HG03196 (cell line): ENCODE results near the gene HSDL1.

Experiments used
- ATAC-seq: cut with Tn5 transposase; IDR thresholded peaks from one replicate; pipeline ENCODE4 v1.9.1; 2021; ENCODE audit not compliant: unreplicated experiment

The HSDL1 gene

DNA sequence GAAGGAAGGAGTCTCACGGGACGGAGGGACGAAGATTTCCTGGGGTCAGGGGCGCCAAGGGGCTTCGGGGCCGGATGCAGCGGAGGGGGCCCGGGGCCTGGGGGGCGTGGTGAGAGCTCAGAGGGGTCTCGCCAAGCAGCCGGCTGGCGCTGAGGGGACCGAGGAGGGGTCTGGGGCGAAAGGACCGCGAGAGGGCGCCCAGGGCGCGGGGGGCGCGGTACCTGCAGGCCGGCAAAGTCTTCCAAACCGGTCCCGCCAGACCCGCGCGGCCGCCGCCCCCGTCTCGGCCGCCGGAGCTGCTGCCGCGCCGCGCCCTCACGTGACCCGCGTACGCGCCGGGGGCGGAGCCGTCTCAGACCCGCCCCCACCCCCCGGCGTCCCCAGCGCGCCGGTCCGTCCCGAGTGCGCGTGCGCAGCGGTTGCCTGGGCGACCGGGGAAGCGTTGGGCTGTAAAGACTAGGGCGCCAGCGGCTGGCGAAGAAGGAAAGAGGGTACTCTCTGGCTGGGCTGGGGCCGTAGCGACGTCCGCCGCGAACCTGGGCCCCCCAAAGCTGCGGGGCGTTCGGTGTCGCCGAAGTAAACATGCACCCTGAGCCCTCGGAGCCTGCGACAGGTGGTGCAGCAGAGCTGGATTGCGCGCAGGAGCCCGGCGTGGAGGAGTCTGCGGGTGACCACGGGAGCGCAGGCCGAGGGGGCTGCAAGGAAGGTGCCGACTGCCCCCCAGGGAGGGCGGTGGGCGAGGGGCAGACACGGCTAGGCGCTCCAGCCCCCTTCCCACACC is at the start of gene HSDL1, which contains the start of gene DNAAF1:
TSS of gene HSDL1 (minus strand) at position 319 of the 781 bp plus-strand sequence. CDS start 13,856 bp downstream, outside the sequence.
TSS of gene DNAAF1 (plus strand) at position 450 of the 781 bp plus-strand sequence. CDS start at position 583, 133 bp downstream.
- peak; percentile 81 for ATAC-seq

DNA sequence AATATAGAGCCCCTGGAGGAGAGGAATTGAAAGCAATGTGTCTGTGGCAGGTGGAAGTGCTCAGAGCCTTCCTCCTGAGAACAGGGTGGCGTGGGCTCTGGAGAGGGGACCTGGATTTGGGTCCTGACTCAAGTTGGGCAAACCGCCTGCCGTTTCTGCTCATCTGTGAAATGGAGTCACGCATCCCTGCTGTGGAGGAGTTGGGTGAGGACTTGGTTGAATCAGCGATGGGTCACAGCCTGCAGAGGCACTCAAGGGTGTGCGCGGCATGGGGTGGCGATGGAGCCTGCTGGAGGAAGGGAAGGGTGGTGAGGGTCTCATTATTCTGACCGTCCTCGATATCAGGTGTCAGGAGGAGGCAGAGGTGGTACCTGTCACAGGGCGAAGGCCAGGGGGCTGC is 49.0 kb upstream of the HSDL1 start:
- ATAC-seq: peak; percentile 7

DNA sequence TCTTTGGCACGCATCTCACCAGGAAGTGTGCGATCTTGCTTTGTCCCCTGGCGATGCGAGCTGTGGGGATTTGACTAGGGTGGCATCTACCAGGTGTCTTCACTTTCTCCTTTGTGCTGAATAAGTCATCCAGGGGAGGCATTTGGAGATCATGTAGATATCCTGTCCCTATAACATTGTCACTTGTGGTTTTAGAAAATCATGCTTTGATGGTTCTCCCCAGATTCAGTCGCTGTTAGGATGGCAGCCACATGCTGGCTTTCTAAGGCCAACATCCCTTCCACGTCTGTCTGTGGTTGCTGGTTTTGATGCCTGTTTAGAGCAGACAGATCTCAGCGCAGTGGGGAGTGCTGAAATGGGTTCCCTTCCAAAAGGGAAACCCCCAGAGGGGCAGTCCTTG is 48.5 kb upstream of the HSDL1 start:
- no peak for ATAC-seq

- no peak for ATAC-seq
Measured at GRCh38 chr16:84191466-84191865, 46.5 kb upstream of the HSDL1 start.

- no peak for ATAC-seq
Measured at GRCh38 chr16:84190731-84191388, 45.9 kb upstream of the HSDL1 start, which contains the start of gene ADAD2. Gene ADAD2 (plus strand): TSS chr16:84191157. CDS start chr16:84191231, 74 bp downstream.

- peak; percentile 96 for ATAC-seq
Measured at GRCh38 chr16:84186685-84187437, 41.9 kb upstream of the HSDL1 start, which contains the start of gene TAF1C. Gene TAF1C (minus strand): TSS chr16:84187057. CDS start chr16:84184988, 2,069 bp downstream.

DNA sequence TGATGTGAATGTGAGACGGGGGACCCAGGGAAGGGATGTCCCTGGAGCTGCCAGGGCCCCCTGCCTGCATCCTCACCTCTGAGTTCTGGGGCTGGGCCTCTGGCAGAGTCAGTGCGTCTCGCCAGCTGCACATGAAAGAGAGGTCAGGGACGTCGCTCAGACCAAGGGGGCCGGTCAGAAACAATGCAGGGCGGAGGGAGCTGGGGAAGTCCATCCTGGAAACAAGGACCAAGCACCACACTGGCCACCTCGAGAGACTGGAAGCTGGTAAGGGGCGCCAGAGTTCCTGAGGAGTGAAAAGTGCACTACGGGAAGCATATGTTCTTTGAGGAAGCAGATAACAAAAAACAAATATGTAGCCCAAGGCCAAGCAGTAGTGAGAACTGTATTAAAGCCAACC is 39.8 kb upstream of the HSDL1 start:
- no peak for ATAC-seq

DNA sequence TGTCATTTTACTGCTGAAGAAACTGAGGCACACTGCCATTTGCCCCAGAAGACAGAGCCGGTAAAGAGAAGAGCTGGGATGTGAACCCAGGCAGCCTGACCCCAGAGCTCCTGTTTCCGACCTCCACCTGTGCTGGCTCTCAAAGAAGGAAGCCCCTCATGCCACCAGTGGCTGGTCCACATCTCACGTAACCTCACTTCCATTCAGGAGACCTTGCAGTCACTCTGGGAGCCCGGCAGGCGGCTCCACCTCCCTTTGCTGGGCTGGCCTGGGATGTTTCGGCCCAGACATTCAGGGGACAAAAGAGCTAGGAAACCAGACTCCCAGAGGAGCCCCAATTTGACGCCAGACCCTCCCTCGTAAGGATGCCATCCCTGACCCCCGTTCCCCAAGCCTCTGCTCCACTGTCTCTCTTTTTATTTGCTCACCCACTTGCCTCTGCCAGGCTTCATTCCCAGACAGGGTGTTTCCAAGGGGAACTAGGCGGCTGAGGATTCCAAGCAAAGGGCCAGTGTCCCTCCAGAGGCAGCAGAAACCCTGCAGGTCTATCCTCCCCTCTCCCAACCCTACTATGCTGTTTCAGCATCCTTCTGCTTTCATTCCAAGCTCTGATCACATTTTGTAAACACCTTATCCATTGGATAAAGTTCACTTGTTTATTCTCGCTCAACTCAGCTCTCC is 39.1 kb upstream of the HSDL1 start:
- ATAC-seq: no peak

DNA sequence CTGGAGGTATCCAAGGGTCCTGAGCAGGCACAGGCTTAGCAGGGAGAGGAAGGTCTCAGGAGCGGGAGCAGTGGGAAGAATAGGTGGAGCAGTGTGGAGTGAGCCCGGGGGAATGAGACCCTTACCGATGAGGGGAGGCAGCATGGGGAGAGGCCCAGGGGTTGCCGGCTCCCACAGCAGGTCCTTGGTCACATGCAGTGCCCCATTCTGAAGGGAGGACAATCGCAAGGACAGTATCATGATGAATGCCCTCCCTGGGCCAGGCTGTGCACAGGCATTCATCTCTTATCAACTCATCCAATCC is 38.5 kb upstream of the HSDL1 start:
- ATAC-seq: no peak

DNA sequence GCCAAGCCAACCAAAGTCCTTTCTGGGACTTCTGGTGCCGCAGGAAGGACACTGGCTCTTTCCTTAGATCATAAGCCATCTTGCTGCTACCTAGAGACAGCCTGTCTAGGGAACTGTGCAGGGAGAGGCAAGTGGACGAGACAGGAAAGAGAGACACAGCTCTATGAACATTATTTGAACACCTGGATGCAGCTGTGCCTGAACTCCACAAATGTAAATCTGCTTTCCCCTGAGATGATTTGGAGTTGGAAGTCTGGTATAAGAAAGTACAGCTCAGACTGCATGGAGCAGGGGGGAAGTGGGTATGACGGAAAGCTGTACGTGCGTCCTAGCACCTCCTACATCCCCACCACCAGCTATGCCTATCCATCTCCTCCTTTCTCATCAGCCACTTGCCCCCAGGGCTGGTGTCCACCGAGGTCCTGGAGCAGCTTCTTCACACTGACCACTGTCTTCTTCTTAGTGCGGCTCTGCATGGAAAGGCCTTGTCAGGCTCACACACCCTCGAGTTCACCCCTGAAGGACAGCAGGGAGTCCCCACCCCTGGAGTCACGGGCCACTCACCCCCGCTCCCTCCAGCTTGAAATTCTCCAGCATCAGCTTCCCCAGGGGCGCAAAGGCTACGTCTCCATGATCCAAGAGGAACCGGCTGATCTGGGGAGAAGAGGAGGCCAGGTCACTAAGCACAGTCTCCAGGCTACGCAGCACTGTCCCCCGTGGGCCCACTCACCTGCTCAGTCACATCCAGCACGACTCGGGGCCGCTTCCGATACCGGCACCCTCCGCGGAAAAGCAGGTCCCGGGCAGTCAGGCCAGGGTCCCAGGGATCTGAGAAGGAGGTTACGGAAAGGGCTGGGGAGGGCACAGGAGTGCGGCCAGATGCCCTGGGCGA is 37.9 kb upstream of the HSDL1 start:
- no peak for ATAC-seq

DNA sequence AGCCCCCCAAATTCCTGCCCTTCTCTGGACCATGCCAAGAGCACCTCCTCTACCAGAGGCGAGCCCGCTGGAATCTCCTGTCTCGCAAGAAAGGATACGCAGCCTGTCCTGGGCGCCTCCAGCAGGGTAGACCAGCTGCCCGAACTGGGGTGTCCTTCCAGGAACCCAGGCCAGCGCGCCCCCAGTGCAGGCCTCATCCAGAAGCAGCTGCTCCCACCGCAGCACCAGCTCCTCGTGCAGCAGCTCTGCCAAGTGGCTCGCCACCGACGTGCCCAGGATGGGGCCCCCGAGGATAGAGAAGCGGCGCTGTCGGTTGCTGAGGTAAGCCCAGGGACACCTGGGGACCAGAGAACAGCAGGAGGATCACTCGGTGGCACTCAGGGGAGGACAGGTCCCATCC is 37.1 kb upstream of the HSDL1 start:
- ATAC-seq: no peak

DNA sequence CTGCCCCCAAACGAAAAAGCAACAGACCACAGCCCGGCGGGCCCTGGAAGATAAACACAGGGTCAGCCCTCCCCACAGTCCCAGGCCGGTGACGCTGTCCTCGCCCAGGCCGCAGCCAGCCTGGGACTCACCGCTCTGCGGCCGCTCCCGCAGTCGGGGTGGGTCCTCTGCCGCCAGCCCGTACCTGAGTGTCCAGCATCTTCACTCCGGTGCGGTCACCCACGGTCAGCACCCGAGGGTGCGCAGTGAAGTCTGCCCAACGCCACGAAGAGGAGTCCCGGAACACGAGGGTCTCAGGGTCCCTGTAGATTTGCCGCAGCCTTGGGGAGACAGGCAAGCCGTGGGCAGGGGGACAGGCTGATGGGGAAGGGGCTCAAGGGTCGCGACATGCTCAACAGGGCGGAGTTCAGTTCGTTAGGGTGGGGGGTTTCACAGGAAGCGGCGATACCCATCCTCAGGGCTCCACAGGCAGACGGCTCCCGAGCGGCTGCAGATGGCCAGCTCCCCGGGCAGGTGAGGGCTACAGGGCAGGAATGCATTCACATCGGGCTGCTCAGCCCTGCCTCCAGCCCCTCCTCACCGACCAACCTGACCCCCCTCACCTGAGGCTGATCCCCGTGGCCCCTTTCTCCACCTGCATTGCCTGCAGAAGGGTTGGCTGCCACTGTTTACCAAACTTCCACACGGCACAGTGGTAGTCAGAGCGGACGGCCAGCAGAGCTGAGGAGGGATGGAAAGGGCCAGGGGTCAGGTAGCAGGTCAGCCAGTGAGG is 36.4 kb upstream of the HSDL1 start:
- no peak for ATAC-seq

GRCh38 chr16:84180519-84181140 is 35.7 kb upstream of the HSDL1 start:
- ATAC-seq: no peak

- no peak for ATAC-seq
Measured at GRCh38 chr16:84179612-84180320, 34.8 kb upstream of the HSDL1 start.

DNA sequence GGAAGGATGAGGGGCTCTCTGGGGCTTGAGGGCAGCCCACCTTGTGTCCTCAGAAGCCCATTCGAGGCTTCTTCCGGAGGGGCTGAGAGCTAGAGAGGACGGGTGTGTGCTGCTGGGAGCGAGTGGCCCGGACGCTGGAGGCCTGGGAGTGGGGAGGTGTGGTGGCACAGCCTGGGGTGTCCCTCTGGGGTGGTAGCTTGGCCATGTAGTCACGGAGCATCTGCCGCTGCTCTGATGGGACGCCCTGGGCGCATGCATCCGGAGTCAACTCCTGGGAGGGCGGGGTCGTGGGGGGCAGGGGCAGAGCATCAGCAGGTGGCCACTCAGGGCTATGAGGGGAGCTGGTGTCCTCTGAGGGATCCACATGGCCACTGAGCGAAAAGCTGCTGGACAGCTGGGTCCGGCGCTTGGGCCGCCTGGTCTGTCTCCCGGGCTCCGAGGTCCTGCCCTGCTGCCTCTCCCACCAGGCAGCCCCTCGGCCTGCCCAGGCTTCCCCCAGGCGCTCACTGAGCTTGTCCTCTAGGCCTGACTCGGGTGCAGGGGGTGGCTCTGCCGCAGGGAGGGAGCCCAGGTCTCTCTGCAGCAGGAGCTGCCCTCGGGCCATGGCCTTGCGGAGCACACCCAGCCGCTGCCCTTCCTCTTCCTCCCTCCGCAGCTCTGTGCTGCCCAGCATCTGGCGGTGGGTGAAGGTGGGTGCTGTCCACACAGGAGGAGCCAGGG is 34.1 kb upstream of the HSDL1 start:
- ATAC-seq: no peak

GRCh38 chr16:84178146-84178765 is 33.3 kb upstream of the HSDL1 start:
- no peak for ATAC-seq

GRCh38 chr16:84177741-84178073 is 32.7 kb upstream of the HSDL1 start:
- ATAC-seq: no peak
